Chondrocyte (in vitro differentiated cells): ENCODE results near the gene TULP4. TPM values are rescaled to one million over a fixed set of nuclear protein-coding genes. Genes with fewer than 3 reads are reported as not detected.

ENCODE experiments used
- DNase-seq: peaks from one replicate; pipeline ENCODE4 v3.0.0; 2021; ENCODE audit warnings: mixed read lengths, low spot score
- H3K27ac Mint-ChIP-seq: one replicate; pipeline ENCODE4 v1.8.0; 2021; ENCODE audit warnings: mild to moderate bottlenecking, moderate library complexity, mixed read lengths; ENCODE audit not compliant: unreplicated experiment
- H3K27me3 Mint-ChIP-seq: 2 replicates; pipeline ENCODE4 v1.8.0; 2021; ENCODE audit warnings: low read depth, mixed read lengths
- H3K36me3 Mint-ChIP-seq: 2 replicates; pipeline ENCODE4 v1.8.0; 2021; ENCODE audit warnings: low read depth, mixed read lengths
- H3K4me1 Mint-ChIP-seq: 2 replicates; pipeline ENCODE4 v1.8.0; 2021; ENCODE audit warnings: low read depth, mild to moderate bottlenecking, mixed read lengths
- H3K4me3 Mint-ChIP-seq: one replicate; pipeline ENCODE4 v1.8.0; 2021; ENCODE audit warnings: mild to moderate bottlenecking, moderate library complexity, mixed read lengths; ENCODE audit not compliant: unreplicated experiment
- H3K9me3 Mint-ChIP-seq: 2 replicates; pipeline ENCODE4 v1.8.0; 2021; ENCODE audit warnings: low read depth, mixed read lengths
- CTCF ChIP-seq: fragments of 200-600 bp; sonication (generic); IDR thresholded peaks from 2 replicates; pipeline ENCODE4 v1.5.0; 2021; ENCODE audit warnings: antibody characterized with exemption, mild to moderate bottlenecking, moderate library complexity
- total RNA-seq: library from RNA; stranded (reverse); gene quantifications from 3 replicates; pipeline ENCODE4 v1.2.1, GENCODE V29; 2021

TULP4 gene
- total RNA-seq, 1 donor from 2014 or later, result 97.7 TPM

GRCh38 chr6:158415666-158416065 lies 103.4 kb downstream of the TULP4 start:
- no peaks in the 10 kb centered on the region for H3K27me3 Mint-ChIP-seq
- TF ChIP-seq CTCF, result no peak
- peaks cover 2% of the 10 kb centered on the region for H3K9me3 Mint-ChIP-seq
- H3K36me3 Mint-ChIP-seq, result peaks cover 3% of the 10 kb centered on the region
- peaks cover 33% of the 10 kb centered on the region for H3K4me1 Mint-ChIP-seq
- DNase-seq, result no peak
- H3K4me3 Mint-ChIP-seq, result no peak overlapping the region
- no peak overlapping the region for H3K27ac Mint-ChIP-seq

DNA sequence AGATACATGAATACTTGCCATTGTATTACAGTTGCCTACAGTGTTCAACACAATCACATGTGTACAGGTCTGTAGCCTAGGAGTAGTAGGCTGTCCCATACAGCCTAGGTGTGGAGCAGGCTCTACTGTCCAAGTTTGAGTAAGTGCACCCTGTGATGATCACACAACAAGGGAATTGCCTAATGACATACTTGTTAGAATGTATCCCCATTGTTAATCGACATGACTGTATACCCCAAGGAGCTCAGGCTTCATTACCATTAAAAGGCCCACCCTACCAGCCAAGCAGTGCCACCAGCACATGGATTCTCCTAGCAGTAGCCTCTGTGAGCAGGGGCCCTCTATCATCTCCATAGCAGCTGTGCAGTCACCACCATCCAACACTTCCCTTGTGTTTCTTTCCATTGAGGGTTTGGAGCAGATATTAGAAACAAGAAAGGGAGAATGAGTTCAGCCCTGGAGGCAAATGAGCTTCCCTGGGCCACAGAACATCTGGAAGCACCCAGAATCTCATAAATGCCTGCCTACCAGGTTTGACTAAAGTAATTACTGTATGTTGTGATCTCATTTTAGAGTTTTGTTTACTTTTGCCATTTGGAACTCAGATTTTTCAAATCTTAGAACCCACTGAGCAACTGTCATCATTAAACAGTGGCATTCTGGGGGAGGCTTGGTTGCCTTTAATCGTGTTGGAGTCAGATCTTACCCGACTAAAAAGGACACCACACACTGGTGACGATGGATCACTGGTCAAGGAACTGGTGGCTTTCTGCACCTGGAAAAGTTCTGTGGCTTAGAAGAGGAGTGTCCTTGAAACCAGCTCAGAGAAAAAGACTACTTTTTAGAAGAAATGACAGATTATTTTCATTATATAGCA lies 104.9 kb downstream of the TULP4 start:
- no peak for DNase-seq
- Mint-ChIP-seq H3K4me1 (peaks cover 28% of the 10 kb centered on the region), H3K27me3 (no peaks in the 10 kb centered on the region), H3K27ac (peak overlapping the region; percentile 53), H3K4me3 (no peak overlapping the region), H3K36me3 (peaks cover 3% of the 10 kb centered on the region), H3K9me3 (peaks cover 2% of the 10 kb centered on the region)
- TF ChIP-seq CTCF, result no peak

GRCh38 chr6:158417760-158418098 lies 105.5 kb downstream of the TULP4 start:
- H3K27me3 Mint-ChIP-seq, result no peaks in the 10 kb centered on the region
- no peak for DNase-seq
- peaks cover 3% of the 10 kb centered on the region for H3K36me3 Mint-ChIP-seq
- no peak overlapping the region for H3K4me3 Mint-ChIP-seq
- H3K9me3 Mint-ChIP-seq, result peaks cover 2% of the 10 kb centered on the region
- H3K27ac Mint-ChIP-seq, result peak overlapping the region; percentile 53
- peaks cover 21% of the 10 kb centered on the region for H3K4me1 Mint-ChIP-seq
- TF ChIP-seq CTCF, result no peak

DNA sequence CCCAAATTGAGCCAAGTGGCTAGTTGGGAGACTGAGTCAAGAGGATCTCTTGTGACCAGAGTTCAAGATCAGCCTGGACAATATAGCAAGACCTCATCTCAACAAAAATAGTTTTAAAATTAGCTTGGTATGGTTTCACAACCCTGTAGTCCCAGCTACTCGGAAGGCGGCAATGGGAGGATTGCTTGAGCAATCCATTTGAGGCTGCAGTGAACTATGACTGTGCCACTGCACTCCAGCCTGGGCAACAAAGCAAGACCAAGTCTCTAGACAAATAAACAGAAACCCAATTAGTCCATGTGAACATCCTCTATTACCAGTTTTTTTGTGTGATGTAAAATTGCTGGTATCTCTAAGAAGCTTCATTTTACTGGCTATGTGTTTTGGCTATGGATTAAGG lies 106.2 kb downstream of the TULP4 start:
- Mint-ChIP-seq H3K4me3 (no peak overlapping the region), H3K36me3 (peaks cover 3% of the 10 kb centered on the region), H3K4me1 (peaks cover 18% of the 10 kb centered on the region)

More for the DNA sequence above, 106.2 kb downstream of the TULP4 start:
- TF ChIP-seq CTCF, result no peak
- Mint-ChIP-seq H3K27ac (no peak overlapping the region), H3K9me3 (peaks cover 2% of the 10 kb centered on the region), H3K27me3 (no peaks in the 10 kb centered on the region)
- DNase-seq, result no peak
